Activated B cell treated with CpG ODN at 0.5 μM for 24 hours (primary cell): Measurements from ENCODE around the gene MKI67. TPM values are rescaled to one million over a fixed set of nuclear protein-coding genes. Genes with fewer than 3 reads are reported as not detected.
A peak's percentile ranks its signal among the peaks of the same experiment; 100 is the strongest.

Experiments used
- ATAC-seq: fragments of 200-7000 bp; cut with Tn5 transposase; one replicate; pipeline ENCODE4 v1.10.0; 2021; ENCODE audit warnings: low read depth, mild to moderate bottlenecking, moderate library complexity
- CTCF ChIA-PET: fragments of 350-600 bp; sonication (Branson Sonifier 250); formaldehyde crosslinking; loops from one replicate; lab custom pipeline; 2021; ENCODE audit warnings: antibody characterized with exemption; lab: Charles Lee
- POLR2A ChIA-PET: fragments of 350-600 bp; sonication (Branson Sonifier 250); formaldehyde crosslinking; loops from one replicate; lab custom pipeline; 2021; ENCODE audit warnings: antibody characterized with exemption; lab: Charles Lee
- DNase-seq: peaks from one replicate; pipeline ENCODE4 v3.0.0; 2022
- H3K27ac Mint-ChIP-seq: one replicate; pipeline ENCODE4 v1.8.0; 2020; ENCODE audit warnings: mixed read lengths
- H3K27me3 Mint-ChIP-seq: one replicate; pipeline ENCODE4 v1.8.0; 2021; ENCODE audit warnings: mixed read lengths
- H3K36me3 Mint-ChIP-seq: one replicate; pipeline ENCODE4 v1.8.0; 2021; ENCODE audit warnings: low read depth, mixed read lengths
- H3K4me1 Mint-ChIP-seq: one replicate; pipeline ENCODE4 v1.8.0; 2021; ENCODE audit warnings: mixed read lengths
- H3K4me3 Mint-ChIP-seq: one replicate; pipeline ENCODE4 v1.8.0; 2020; ENCODE audit warnings: mild to moderate bottlenecking, mixed read lengths
- H3K9me3 Mint-ChIP-seq: one replicate; pipeline ENCODE4 v1.8.0; 2020; ENCODE audit warnings: mixed read lengths
- CTCF ChIP-seq: fragments of 200-600 bp; IDR thresholded peaks from one replicate; pipeline ENCODE4 v1.8.0; 2022; ENCODE audit warnings: antibody characterized with exemption, mild to moderate bottlenecking
- intact Hi-C: fragments of 100-400 bp; cut with micrococcal nuclease; formaldehyde crosslinking; loops from one replicate; pipeline ENCODE4 v1.15.1; 2024
- total RNA-seq: library from RNA; stranded (reverse); gene quantifications from 2 replicates; pipeline ENCODE4 v1.2.3, GENCODE V29; 2022

MKI67 gene
- total RNA-seq, 1 donor from 2014 or later: 2.2 TPM

- DNase-seq (no peak), ATAC-seq (no peak)
- H3K4me1 Mint-ChIP-seq: peaks cover 21% of the 10 kb centered on the region
- no peak overlapping the region for H3K4me3 Mint-ChIP-seq
- H3K27ac Mint-ChIP-seq: no peak overlapping the region
- H3K27me3 Mint-ChIP-seq: no peaks in the 10 kb centered on the region
- ChIA-PET CTCF (interaction anchor here (1.2 to 6.0 kb wide), 7 partner anchors 8 to 355 kb away, joined by 3 to 196 read pairs (median 8); partner anchors contain the start of gene PTPRE), POLR2A (interaction anchor here (1.8 kb wide), 1 partner anchor 36 kb away, joined by 16 read pairs; no protein-coding TSS in a partner anchor)
- peaks cover 88% of the 10 kb centered on the region for H3K36me3 Mint-ChIP-seq
- no peak for TF ChIP-seq CTCF
- intact Hi-C loops: no loop called here
- no peaks in the 10 kb centered on the region for H3K9me3 Mint-ChIP-seq
Observed at GRCh38 chr10:128070721-128071416, 55.4 kb downstream of the MKI67 start.

GRCh38 chr10:128070161-128070560, 56.1 kb downstream of the MKI67 start:
- intact Hi-C loops: no loop called here
- Mint-ChIP-seq H3K4me1 (peaks cover 28% of the 10 kb centered on the region), H3K36me3 (peaks cover 89% of the 10 kb centered on the region), H3K27me3 (no peaks in the 10 kb centered on the region), H3K9me3 (no peaks in the 10 kb centered on the region), H3K27ac (no peak overlapping the region), H3K4me3 (no peak overlapping the region)
- POLR2A ChIA-PET: interaction anchor here (1.8 kb wide), 1 partner anchor 35 kb away, joined by 16 read pairs; no protein-coding TSS in a partner anchor
- DNase-seq (no peak), ATAC-seq (no peak)
- TF ChIP-seq CTCF: no peak
- CTCF ChIA-PET: interaction anchor here (1.3 to 6.0 kb wide), 10 partner anchors 8 to 355 kb away, joined by 3 to 196 read pairs (median 10); partner anchors contain the start of gene PTPRE

- DNase-seq: peak; percentile 67
- peaks cover 34% of the 10 kb centered on the region for H3K4me1 Mint-ChIP-seq
- CTCF ChIA-PET: interaction anchor here (0.6 to 6.0 kb wide), 28 partner anchors 8 to 1034 kb away, joined by 3 to 196 read pairs (median 6); partner anchors contain the start of gene PTPRE
- H3K27me3 Mint-ChIP-seq: no peaks in the 10 kb centered on the region
- no peak overlapping the region for H3K27ac Mint-ChIP-seq
- TF ChIP-seq CTCF: no peak
- H3K36me3 Mint-ChIP-seq: peaks cover 84% of the 10 kb centered on the region
- intact Hi-C loops: loop anchor here (1.0 kb wide), 4 partner anchors 22 to 163 kb away; no protein-coding TSS in a partner anchor
- POLR2A ChIA-PET: interaction anchor here (0.9 to 1.8 kb wide), 3 partner anchors 22 to 84 kb away, joined by 3 to 17 read pairs (median 16); no protein-coding TSS in a partner anchor
- ATAC-seq: peak; percentile 13
- no peak overlapping the region for H3K4me3 Mint-ChIP-seq
- H3K9me3 Mint-ChIP-seq: no peaks in the 10 kb centered on the region
Observed at GRCh38 chr10:128069351-128070051, 56.7 kb downstream of the MKI67 start.

GRCh38 chr10:128068398-128069285, 57.6 kb downstream of the MKI67 start:
- intact Hi-C loops: loop anchor here (1.0 kb wide), 4 partner anchors 21 to 162 kb away; no protein-coding TSS in a partner anchor
- peaks cover 43% of the 10 kb centered on the region for H3K4me1 Mint-ChIP-seq
- ChIA-PET CTCF (interaction anchor here (0.6 to 6.0 kb wide), 28 partner anchors 7 to 1033 kb away, joined by 3 to 196 read pairs (median 6); partner anchors contain the start of gene PTPRE), POLR2A (interaction anchor here (0.9 to 1.8 kb wide), 3 partner anchors 21 to 85 kb away, joined by 3 to 17 read pairs (median 16); no protein-coding TSS in a partner anchor)
- no peaks in the 10 kb centered on the region for H3K9me3 Mint-ChIP-seq
- H3K27ac Mint-ChIP-seq: no peak overlapping the region
- no peak for TF ChIP-seq CTCF
- no peak overlapping the region for H3K4me3 Mint-ChIP-seq
- ATAC-seq (no peak), DNase-seq (no peak)
- H3K36me3 Mint-ChIP-seq: peaks cover 77% of the 10 kb centered on the region
- H3K27me3 Mint-ChIP-seq: no peaks in the 10 kb centered on the region
